Stimulated activated CD8-positive, alpha-beta memory T cell treated with anti-CD3 and anti-CD28 coated beads, Interleukin-15, amount 100 ng/mL, for 4 hours (primary cell): ENCODE results near the gene ATRNL1.

Source experiments
- DNase-seq, 2 donors: peaks; one replicate each; pipeline ENCODE4 v3.0.0-alpha.2; 2020; ENCODE audit warnings: low read depth in 2 of 2

ATRNL1 gene

GRCh38 chr10:115980470-115980869, 887.3 kb downstream of the ATRNL1 start:
- no peak for DNase-seq

GRCh38 chr10:115981081-115981480, 887.9 kb downstream of the ATRNL1 start:
- DNase-seq, result no peak

DNA sequence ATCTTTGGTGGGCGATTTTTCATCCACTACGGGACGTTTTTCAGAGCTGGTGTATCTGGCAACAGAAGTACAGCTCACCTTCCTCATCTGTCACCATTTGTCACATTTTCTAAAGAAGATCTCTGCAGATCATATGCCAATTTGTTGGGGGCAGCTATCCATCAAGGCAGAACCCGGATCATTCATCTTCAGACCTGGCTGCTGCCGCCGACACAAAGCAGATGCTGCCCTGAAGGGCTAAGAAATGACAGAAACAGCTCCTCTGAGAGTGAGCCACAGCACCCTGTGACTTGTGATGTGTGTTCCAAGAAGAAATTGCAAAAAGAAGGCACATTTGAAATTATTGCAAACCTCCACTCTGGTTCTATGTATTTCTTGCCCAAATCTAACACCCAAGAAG, 888.9 kb downstream of the ATRNL1 start:
- no peak for DNase-seq

- no peak for DNase-seq
Observed at GRCh38 chr10:115982526-115982925, 889.4 kb downstream of the ATRNL1 start.

DNA sequence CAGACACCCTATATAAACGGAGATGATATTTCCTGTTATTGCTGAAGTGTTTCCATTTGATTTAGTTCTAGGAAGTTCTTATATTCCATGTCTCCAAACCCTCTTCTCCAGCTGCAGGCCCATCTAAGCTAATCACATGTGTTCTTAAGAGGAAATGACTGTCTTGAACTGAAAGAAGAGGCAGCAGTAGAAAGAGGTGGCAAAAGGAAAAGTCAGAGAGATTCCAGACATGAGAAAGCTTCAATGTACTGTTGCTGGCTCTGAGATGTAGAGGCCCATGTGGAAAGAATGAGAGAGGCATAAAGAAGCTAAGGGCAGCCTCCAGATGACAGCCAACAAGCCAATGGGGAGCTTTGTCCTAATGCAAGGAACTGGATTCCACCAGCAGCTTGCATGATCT, 892.6 kb downstream of the ATRNL1 start:
- DNase-seq, result no peak

DNA sequence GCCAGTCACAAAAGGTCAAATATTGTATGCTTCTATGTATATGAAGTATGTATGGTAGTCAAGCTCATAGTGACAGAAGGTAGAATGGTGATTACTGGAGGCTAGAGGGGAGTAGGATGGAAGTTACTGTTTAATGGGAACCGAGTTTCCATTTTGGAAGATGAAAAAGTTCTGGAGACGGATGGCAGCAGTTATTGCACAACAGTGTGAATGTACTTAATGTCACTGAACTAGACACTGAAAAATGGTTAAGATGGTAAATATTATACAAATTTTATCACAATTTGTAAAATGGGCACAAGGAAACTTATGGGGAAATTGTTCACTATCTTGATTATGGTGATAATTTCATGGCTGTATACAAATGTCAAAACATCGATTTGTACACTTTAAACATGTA, 895.2 kb downstream of the ATRNL1 start:
- no peak for DNase-seq

- DNase-seq, result no peak
Observed at GRCh38 chr10:115989621-115990020, 896.5 kb downstream of the ATRNL1 start.

GRCh38 chr10:115992236-115992986, 899.2 kb downstream of the ATRNL1 start:
- no peak for DNase-seq

DNA sequence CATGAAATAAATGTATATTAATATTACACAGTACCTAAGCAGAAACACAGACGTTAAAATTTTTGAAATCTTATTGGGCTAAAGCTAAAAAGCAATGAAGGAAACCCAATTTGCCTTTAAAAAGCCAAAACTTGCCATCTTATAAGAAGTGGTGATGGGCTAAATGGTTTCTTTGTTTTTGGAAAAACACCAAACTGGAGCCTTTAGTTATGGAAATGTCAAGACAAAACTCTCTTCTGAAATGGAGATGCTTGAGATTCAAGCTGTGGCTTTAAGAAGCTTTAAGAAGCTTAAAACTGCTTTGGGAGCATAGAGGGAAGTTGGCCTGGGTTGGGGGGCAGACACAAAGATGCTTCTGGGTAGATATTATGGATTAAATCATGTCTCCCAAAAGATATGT, 902.9 kb downstream of the ATRNL1 start:
- DNase-seq, result no peak

DNA sequence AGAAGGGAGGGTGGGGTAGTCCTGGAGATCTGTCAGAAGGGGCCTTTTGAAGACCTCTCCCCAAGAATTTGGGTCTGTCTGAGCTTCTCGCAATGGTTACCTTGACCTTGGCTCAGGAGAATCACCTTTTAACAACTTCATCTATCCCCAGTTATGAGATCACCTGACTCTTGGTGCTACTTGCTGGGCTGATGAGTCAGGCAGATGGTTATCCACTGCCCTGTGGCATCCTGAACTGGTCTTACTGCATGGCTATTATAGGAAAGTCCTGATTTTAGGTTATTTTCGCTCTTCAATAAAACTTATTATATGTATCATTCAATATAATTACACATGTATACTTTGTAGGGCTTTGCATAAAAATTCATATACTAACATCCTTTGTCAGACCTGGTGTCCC, 905.1 kb downstream of the ATRNL1 start:
- DNase-seq, result no peak
